DMS53 treated with DMSO at 0.1 percent for 48 hours (cell line): ENCODE data around the gene RFT1.
A peak's percentile ranks its signal among the peaks of the same experiment; 100 is the strongest.

Source experiments
- DNase-seq: peaks from one replicate; lab custom pipeline; 2025; ENCODE audit not compliant: unreplicated experiment; lab: John Stamatoyannopoulos, UW

RFT1 gene

DNA sequence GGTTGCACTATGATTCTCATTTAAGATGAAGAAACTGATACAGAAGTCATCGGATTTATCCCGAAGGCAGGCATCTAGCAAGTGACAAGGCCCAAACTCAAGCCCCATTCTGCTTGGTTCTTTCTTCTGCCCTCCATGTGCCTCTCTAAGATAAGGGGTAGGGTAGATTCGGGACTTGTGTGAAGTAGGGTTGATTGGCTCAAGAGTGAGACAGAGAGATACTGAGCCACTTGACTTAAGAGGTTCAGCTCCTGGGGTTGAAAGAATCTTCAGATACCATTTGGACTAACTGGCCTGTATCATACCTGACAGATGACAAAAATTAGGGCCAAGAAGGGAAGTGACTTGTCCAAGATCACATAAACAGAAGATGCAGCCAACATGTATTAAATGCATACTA lies 891 bp downstream of the RFT1 start:
- DNase-seq = no peak

DNA sequence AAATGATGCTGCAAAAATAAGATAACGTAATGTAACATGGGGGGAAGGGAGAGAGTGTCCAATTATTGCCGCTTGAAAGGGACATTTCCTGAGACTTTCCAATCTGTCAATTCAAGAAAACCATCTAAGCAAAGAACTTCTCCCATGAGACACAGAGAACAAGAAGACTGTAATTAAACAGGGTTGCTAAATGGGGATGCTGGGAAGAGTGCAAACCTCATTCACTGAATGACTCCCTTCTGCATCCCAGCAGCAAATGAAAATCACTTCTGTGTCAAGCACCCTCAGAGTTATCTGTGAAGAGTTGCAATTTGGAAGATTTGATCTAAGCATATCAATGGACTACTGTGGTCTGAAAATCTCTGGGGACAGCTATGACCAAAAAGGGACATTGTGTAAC lies 3.6 kb downstream of the RFT1 start:
- no peak for DNase-seq

DNA sequence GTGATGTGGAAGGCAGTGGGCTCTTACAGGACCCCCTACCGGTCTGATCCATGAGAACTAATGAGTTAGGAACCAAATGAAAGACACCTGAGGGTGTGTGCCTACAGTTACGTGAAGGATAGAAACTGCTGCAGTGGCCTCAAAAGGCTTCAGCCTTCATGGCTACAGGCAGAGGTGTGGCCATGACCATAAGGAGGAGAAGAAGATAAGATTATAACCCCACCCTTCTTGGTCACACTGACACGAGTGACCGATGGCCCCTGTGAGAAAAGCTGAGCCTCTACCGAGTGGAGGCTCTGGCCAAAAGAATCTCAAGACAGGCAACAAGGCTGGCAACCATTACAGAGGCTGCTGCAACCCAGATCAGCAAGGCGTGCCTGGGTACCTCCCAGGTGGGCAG lies 6.3 kb downstream of the RFT1 start:
- DNase-seq = no peak

DNA sequence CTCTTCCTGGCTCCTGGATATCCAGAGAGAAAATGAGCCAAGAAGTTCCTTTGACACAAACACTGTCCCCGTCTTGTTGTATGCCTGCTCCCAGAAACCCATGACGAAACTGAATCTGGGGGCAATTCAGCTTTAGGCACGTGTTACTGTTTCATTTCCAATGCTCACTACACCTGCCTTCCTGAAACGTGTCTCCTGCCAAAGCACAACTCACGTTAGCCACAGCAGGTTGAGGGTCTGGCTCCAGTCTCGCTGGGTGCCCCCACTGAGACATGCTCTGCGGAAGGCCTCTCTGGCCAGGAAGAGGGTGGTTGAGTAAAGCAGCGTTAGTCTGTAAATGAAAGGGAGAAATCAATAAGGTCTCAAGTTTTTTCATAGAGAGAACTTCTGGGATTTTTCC lies 6.7 kb downstream of the RFT1 start:
- DNase-seq = no peak

DNA sequence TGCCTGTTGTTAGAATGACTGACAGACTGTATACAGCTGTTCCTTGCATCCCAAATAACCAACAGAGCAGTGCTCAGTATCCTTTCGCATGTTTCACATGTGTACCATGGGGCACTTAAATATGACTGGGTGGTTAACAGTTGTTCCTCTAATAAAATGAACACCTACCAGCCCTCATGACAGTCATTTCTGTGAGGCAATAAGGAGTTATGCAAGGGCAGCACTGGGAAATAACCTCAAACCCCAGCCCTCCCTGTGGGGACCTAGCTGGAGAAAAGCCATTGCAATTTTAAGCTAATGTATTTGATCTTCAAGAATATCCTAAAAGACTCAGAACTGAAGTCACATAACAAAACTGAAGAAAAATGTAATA lies 7.3 kb downstream of the RFT1 start:
- DNase-seq = no peak

DNA sequence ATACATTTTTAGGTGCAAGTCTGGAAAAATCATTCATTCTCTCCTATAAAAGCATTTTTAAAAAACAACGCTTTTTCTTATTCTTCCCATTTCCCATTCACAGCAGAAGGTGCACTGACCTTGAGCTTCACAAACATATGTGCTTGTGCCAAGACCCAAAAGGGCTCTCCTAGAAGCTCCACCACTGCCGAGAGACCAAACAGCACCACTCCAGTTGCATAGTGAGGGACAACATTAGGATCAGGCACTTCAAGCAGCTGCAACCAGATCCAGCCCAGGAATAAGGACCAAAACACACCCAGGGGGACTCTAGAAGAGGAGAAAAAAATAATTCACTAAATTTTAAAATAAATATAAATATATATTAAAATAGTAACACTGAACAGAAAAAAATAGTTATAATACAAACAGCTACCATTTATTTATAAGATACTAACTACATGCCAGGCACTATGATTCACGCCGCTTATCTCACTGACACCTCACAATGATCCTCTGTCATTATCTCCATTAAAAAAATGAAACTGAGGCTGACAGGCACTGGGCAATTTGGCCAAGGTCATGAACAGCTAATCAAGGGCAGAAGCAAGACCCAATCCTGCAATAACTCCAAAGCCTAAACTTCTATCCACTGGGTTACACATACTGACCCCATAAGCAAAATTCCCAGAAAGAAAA lies 7.8 kb downstream of the RFT1 start:
- no peak for DNase-seq

DNA sequence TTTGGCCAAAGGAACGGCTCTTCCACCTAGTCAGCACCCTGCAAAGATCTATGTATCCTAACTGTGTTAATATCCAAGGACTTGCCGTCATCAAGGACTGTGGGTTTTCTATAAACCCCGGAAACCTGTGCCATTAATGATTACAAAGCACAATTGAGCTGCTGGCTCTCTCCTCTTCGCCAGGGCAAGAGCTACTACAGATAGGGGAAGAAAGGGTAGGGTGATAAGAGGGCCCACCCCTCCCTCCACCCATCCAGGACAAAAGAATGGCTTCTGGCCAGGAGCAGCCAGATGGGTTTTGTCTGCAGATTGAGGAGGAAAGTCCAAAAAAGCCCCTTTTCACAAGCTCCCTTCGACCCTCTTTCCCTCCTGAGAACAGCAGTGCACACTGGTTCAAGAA lies 9.9 kb downstream of the RFT1 start:
- DNase-seq = no peak

DNA sequence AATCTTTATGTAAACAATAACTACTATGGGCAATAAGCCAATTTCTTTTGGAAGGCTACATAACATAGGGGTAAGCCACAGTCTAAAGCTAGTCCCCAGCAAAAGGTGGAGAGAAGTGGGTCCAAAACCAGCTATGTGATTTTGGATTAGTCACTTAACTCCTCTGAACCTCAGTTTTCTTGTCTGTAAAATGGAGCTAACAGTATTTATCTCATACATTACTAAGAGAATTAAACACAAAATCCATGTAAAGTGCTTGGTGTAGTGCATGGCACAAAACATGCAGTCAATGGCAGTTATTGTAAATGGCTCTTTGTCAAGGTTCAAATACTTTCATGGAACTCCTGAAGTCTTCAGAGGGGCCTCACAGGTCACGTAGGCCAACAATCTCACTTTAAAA lies 13.3 kb downstream of the RFT1 start:
- DNase-seq = no peak

DNA sequence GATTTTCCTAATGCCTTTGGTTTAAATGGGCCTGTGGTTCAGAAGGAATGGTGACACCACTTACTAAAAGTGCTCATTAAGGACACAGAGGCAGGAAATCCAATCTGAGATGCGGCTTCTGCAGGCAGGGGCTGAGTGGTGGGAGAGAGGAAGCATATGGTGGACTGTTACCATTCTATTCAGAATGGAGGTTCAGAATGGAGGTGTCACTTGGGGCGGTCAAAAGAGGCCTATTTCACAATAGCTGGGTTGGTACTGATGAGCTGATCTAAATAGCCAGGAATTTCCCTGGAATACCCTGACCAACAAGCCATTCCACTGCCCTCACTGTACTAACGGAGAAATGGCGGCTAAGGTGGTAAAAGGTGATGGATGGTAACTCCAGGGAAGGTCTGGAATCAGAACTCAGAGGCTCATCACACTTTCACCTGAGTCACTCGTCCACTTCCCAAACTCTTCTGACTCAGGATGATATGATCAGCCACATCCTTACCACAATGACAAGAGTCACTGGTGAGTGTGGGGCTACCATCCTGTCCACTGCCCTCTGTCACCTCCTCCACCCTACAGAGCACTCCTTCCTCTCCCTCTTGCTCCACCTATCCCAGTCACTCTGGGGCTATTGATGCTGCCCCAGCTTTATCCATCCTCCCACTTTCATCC lies 15.7 kb downstream of the RFT1 start:
- DNase-seq = no peak

DNA sequence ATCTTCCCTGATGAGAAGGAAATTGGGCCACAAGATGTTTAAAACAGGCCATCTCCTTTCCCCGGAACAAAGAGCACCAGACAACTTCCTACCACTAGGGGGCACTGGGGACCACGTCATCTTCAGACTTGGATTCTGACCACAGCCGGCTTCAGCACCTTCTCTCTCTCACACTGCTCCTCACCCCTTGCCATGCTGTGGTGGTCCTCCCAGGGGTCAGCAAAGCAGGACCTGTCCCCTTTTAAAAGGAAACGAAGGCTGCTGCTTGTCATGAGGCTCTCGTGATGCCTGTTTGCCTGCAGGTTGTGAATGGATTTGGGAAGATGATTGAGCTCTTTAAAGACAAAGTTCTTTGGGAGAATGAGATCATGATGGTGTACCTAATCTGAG lies 16.2 kb downstream of the RFT1 start:
- peak; percentile 3 for DNase-seq

DNA sequence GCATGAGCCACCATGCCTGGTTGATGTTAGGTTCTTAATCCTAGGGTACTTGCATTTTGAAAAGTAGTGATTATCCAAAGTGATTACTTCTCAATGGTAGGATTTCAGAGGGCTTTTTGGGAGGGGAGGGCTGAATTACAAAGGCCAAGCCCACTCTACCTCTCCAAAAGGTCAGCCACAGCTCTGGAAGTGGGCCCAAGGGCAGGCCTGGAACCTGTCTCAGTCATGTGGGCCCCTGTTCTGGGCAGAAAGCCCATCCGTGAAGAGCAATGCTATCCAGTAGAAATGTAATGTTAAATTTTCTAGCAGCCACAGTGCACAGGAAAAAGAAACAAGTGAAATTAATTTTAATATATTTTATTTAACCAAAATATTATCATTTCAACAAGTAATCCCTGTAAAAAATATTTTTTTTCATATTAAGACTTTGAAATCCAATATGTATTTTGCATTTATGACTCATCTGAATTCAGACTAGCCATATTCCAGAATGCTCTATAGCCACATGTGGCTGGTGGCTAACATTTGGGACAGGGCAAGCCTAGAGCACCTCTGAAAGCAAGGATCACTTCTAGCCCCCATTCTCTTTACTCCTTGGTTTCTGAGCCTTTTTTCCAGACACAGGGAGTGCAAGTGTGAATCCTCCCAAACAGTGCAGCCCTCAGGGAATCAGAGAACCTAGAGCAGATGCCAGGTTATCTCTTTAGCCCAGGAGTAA lies 16.8 kb downstream of the RFT1 start:
- DNase-seq = no peak

DNA sequence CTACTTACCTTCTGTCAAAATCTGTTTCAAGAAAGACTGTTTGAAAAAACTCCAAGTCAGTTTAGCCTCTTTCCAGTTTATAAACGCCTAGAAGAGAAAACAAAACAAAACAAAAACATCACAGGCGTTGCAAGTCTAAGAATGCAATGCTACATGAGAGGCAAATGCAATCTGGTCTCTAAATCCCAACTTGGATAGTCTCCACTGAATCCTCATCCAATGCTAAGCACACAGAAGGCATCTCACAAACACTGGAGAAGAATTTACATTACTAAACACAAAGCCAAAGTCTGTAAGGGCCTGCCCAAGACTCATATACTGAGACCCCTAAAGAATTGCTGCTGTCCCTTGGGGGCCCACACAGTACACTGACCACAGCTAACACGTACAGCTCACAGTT lies 18.4 kb downstream of the RFT1 start:
- DNase-seq = no peak

DNA sequence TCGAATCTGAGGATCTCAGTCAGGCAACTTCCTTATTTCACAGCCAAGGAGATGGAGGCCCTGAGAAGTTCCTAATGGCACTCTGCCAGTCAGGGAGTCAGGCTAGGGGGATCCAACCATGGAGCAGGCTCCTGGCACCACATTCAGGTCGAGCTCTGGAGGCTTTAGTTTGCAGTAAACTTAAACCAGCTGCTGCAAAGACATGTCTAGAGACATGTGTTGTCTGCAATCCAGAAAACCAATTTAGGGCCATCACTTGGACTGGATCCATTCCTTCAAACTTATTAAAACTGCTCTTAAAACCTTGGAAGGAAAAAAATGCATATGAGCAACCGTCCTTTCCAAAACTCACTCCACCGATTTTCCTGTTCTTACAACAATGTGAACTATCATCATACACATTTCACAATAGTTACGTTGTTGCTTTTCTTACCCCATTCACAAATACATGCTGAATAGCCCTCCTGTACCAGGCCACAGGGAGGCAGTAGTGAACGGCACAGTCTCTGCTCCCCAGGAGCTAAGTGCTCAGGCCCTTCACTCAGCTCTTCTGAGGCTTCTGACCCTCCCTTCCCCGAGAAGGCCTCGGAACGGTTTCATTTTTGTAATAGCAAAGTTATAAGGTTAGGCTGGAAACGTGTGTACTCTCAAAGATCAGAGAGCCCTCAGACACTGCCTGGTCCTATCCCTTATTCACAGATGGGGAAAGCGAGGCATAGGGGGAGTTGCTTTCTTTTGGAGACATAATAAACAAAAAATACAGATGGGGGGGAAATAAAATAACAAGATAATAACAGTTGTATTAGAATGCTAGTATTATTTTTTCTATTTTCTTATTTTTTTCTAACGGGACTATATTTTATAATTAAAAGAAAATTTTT lies 20.1 kb downstream of the RFT1 start:
- DNase-seq = no peak

DNA sequence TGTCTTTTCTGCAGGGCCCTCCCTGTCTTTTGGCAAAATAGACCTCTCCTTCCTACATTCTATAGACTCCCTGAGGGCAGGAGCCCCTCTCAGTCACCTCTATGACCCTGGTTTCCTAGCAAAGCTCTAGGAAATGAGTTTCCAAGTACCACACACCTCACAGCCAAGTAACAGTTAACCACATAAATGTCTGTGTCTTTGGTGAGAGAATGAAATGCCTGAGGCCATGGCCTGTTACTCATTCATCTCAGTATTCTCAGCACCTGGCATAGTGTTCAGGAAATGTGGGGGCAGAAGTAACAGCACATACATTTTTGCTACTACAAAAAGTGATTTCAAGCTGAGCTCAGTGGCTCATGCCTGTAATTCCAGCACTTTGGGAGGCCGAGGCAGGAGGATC lies 21.0 kb downstream of the RFT1 start:
- no peak for DNase-seq

DNA sequence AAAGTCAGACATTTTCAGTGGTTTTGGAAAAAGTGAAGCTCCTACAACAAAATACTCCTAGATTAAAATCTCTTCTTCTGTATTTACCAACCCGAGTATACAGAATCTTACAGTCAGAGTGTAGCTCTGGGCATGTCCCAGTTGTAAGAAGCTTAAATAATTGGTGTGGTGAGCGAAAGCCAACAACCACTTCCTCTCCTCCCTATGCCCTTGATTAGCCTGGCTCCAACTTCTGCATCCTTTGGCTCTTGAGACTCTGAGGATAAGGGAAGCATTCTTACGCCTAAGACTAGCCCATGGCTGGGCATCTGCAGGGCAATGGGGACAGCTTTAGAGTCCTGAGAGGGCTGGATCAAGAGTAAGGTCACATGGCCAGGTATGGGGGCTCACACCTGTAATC lies 25.5 kb downstream of the RFT1 start:
- DNase-seq = no peak

DNA sequence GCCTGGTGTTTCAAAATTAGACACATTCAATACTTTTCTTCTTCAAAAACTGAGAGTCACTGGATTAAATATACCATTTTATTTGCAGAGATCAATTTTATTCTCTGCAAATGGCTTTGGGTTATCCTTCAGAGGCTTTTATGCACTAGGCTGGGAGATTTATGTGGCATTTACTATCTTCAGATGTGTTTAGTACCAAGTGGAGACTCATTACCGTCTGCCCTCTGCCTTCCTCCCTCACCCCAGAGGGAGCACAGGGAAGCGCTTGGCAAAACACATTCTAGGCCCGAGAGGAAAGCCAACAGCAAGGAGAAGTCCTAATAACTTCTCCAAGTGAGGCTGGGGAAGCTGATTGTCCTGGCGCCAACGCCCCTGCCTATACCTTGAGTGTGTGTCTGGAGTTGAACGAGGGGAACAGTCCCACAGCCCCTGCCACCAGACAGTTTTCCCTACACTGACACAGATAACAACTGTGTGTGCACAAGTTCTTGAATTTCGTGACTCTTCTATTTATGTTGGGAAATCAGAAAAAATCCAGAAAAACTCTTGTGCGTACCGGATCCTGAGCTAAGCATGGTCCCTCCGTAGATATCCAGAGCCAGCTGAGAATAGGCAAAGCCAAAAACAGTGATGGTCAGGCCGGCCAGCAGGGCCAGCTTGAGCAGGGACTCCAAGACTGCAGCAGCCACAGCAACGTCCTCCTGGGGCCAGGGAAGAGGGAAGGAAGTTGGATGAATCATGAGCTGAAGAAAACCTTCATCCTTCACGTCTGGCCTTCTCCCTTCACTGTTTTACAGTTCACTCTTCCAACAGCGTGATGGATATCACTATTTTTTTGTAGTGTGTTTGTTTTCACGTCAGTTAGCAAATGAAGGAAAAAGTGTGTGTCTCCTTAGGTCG lies 26.6 kb downstream of the RFT1 start:
- DNase-seq = no peak

DNA sequence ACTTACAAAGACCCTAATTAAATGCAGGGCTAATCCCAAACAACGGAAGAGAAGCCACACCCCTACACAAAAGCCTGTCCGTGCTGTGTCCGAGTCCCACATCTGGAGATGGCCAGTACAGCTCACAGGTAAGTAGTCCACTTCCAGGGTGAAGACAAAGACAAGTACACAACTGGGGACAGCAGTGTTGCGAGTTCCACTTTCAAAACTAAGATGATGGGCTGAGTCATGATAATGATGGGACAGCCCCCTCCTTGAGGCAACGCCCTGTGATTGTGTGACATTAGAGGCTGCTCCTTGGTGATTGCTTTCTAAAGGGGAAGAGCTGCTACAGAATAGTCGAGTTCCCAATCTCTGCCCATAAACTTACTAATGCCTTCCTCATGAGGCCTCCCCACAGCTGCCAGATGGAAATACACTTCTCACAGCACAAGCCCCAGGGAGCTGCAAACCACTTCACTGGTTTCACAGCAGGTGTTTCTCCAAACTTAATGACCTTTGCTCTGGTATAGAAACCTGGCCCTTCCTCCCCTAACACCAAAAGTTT lies 27.6 kb downstream of the RFT1 start:
- no peak for DNase-seq

DNA sequence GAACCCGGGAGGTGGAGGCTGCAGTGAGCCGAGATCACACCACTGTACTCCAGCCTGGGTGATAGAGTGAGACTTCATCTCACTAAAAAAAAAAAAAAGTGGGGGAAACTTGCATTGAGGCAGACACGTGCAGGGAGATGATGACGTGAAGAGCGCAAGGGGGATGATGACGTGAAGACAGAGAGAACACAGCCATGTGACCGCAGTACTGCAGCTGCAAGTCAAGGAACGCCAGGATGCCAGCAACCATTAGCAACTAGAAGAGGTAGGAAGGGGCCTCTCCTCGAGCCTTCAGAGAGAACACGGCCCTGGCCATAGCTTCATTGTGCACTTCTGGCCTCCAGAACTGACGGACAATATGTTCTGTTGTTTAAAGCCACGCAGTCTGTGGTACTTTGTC lies 28.3 kb downstream of the RFT1 start:
- DNase-seq = no peak

DNA sequence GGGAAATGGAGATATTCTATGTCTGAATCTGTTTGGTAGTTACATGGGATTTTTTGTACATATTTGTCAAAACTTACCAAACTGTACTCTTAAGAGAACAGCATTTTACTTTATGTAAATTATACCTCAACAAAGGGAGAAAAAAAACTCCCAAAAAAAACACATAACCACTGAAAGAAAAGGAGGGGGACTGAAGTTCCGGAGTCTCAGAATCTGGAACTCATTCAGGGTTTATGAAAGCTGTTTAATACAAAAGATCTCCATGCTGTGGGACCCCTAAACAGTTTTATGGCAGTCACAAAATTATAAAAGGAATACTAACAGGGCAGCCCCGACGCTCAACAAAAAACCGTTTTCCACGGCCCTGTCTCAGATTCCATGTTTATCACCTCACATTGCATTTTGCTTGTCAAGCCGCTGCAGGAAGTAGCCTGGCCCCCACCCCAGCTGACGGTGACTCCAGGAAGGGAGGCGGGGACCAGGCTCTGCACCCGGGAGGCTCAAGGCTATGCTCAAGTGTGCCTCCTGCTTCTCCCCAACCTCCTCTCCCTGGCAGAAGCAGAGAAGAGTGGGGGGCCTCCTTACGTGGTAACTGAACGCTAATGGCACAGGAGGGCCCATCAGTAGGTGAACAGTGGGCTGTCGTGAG lies 29.3 kb downstream of the RFT1 start:
- DNase-seq = no peak

DNA sequence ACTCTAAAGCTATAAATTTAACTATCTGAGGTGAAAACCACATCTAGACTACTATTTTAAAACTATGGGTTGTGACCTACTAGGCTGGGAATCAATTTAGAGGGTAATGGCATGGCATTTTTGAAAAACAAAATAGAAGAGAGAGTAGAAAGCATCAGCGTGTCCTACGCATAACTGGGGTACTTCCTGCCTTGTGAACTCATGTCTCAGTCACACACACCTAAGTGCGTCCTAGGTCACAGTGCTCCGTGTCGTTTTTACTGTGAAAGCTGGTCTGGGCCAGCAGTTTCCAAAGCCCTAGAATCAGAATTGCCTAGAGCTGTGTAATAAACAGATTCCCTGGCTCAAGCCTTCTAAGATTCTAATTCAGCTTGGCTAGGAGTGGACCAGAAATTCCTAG lies 32.3 kb downstream of the RFT1 start:
- no peak for DNase-seq
